GM21423 (cell line): ENCODE measurements around the gene SP1.
A peak's percentile ranks its signal among the peaks of the same experiment; 100 is the strongest.
"Not testable (repeated sequence)": the region's sequence is repeated elsewhere in the genome, so short reads cannot be mapped to it uniquely, and the experiment has no call there.

Experiments
- ATAC-seq: cut with Tn5 transposase; IDR thresholded peaks from one replicate; pipeline ENCODE4 v1.9.1; 2021; ENCODE audit warnings: mild to moderate bottlenecking, moderate library complexity; ENCODE audit not compliant: unreplicated experiment

Gene SP1

DNA sequence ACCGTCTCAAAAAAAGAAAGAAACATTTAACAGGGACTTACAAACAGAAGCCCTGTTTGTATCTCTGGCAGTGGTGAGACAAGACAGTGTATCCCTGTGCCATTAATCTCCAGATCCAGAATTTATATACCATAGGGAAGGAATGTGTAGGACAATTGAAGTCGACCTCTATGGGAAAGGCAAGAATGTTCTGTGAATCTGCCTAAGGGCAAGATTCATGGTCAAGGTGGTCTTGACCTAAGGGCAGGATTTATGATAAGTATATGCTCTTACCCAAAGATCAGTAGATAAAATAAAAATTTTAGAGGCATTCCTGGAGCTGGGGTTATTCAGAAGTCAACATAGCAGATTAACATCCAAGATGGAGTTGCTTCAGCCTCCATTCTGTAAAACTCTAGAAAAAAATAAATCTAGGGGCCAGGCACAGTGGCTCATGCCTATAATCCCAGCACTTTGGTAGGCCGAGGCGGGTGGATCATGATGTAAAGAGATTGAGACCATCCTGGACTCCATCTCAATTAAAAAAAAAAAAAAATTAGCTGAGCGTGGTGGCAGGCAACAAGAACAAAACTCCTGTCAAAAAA lies 21.0 kb upstream of the SP1 start:
- no peak for ATAC-seq

DNA sequence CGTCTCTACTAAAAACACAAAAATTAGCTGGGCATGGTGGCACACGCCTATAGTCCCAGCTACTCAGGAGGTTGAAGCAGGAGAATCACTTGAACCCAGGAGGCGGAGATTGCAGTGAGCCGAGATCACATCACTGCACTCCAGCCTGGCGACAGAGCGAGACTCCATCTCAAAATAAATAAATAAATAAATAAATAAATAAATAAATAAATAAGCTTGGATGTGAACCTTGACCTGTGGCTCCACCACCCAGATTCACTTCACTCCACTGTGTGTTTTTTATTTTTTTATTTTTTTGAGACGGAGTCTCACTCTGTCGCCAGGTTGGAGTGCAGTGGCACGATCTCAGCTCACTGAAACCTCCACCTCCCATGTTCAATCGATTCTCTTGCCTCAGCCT lies 18.3 kb upstream of the SP1 start:
- ATAC-seq = not testable (repeated sequence)

DNA sequence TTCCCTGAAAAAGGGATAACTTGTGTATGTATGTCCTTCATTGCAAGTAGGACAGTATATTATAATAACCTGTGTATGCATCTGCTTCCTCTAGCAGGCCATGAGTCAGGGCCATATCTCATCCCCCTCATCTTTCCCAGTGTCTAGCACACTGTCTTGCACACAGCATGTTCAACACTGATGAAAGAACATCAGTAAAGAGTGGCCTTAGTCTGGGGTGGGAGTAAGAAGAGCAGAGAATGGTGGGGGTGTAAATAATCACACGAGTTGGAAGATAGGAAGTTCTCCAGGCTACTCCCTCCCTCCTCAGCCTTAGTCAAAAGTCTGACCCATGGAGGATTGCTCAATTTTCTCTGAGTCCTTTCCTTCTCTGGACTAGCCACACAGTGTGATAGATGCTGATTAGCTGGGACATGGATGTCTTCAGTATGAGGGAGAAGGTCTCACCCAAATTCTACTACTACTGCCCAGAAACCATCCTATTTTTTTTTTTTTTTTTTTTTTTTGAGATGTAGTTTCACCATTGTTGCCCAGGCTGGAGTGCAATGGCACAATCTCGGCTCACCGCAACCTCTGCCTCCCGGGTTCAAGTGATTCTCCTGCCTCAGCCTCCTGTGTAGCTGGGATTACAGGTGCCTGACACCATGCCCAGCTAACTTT lies 14.6 kb upstream of the SP1 start:
- ATAC-seq = no peak

DNA sequence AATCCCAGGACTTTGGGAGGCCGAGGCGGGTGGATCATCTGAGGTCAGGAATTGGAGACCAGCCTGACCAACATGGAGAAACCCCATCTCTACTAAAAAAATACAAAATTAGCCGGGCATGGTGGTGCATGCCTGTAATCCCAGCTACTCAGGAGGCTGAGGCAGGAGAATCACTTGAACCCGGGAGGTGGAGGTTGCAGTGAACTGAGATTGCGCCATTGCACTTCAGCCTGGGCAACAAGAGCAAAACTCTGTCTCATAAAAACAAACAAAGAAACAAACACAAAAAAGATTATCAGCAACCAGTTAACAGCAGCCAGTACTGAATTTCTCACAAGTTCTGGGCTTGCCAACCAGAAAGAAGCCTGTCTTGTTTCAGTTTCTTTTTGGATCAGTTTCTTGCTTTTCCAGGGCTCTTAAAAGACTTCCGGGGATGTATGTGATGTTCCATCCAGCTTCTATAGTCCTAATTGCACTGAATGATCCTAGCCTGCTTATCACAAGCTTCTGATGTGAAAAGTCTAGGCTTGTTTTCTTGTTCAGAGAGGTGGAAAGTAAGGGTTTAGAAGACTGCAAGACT lies 6.3 kb upstream of the SP1 start:
- ATAC-seq = not testable (repeated sequence)

DNA sequence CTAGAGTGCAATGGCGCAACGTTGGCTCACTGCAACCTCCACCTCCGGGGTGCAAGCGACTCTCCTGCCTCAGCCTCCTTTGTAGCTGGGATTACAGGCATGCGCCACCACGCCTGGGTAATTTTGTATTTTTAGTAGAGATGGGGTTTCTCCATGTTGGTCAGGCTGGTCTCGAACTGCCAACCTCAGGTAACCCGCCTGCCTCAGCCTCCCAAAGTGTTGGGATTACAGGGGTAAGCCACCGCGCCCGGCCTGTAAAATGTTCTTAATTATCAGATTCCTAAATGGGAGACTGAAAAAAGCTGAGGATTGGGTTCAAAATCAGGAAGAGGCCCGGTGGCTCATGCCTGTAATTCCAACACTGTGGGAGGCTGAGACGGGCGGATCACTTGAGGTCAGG lies 5.7 kb upstream of the SP1 start:
- not testable (repeated sequence) for ATAC-seq

DNA sequence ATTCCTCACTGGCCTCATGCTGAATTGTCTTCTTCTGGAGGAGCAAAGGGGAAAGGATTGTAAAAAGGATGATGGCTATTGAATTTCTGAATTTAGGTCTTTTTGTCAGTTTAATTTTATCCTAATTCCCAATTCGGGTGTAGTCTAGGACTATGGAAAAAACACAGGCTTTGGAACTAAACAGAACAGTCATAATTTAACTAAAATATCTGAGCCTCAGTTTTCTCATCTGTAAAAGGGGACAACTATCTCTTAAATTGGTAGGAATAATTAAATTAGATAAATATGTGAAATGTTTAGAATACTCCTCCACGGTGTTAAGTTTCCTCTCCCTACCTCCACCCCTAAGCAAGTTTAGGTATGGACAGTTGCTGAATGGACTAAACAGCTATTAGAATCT lies 3.2 kb upstream of the SP1 start:
- no peak for ATAC-seq

DNA sequence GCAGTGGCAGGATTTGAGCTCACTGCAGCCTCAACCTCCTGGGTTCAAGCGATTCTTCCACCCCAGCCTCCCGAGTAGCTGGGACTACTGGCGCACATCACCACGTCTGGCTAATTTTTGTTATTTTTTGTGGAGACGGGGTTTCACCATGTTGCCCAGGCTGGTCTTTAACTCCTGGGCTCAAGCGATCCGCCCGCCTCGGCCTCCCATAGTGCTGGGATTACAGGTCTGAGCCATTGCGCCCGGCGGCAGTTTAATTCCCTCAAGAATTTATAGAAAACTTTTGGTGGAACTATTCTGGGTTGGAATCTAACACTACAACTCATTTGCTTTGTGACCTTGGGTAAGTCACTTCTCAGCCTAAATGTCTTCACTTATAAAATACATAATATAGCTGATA lies 1.8 kb upstream of the SP1 start:
- ATAC-seq = no peak

DNA sequence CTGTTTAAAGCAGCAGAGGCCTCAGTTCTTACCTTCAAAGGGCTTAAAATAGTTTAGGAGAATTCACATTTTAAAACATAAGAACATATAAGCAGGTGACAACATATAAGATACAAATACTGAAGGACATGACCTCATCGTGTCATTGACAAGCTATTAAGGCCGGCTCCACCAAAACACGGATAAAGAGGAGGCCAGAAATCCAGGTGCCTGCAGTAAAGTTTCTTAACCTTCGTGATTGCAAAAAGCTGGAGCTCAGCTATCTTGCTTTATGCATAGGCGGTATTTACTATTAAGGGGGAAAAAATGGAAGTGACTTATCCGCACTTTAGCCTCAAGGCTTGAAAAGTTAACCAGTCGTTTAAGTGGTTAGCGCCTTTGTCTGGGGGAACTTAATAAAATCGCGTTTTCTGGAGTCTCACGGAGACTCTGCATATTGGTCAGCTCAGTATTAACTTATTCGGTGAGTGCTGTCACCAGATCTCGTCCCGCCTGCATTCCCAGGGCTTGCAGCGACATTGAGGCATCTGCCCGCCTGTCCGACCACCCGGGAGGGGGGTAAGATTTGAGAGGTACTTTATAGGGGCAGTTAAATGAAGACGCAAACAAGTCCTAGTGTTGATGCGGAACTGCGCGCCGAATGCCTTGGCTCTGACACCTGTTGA lies 1.1 kb upstream of the SP1 start:
- ATAC-seq = no peak

DNA sequence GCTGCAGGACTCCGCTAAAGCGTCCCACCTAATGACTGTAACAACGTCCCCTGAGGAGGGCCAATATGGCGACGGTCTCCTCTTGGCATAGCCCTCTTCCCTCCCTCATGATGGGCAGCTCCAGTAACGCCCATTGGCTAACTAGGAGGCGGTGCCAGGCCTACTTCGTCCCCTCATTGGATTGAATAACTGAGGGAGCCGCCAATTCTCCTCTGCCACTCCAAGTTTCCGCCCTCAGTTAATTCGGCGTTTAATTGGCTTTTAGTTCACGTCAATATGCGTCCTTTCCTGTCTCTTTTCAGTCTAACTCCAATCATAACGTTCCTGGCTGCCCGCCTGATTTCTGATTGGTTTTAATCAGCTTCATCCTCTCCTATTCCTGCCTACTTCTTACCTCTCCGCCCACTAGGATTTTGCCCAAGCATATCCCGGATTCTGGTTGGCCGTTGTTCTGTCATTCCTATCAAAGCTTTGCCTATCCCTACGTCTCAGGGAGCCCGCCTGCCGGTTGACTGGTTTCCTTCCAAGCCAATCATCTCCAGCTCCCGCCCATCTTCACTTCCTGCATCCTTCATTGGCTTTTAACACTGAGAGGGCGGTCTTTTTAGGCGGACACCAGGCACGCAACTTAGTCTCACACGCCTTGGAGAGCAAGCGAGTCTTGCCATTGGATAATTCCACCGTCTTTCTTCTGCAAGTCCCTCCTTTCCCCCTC lies 430 bp upstream of the SP1 start:
- ATAC-seq = peak; percentile 66

DNA sequence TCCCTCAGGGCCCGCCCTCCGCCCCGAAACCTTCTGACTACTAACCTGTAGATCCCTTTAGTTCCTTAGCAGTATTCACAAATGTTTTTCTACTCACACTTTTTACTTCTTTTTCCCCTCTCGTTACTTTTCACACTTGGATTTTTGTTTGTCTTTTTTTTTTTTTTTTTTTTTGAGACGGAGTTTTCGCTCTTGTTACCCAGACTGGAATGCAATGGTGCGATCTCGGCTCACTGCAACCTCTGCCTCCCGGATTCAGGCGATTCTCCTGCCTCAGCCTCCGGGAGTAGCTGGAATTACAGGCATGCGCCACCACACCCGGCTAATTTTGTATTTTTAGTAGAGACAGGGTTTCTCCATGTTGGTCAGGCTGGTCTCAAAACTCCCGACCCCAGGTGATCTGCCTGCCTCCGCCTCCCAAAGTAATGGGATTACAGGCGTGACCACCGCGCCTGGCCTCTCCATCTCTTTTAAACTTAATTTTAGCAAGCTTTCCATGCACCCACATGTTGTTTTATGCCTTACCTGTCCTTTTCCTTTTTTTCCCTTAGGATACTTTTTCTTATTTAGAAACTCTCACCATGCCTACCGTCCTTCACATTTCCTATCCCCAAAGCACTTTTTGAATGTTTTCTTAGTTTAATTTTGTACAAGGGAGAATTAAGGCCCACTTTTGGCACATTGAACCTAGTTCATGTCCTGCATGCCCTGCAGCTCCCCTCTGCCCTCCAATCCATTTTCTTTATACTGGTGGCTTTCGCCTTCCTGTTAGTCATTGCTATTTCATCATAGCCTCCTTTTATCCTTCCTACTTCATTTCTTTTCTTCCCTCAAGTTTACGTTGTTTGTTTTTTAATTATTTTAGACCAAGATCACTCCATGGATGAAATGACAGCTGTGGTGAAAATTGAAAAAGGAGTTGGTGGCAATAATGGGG lies 1.1 kb downstream of the SP1 start:
- no peak for ATAC-seq

DNA sequence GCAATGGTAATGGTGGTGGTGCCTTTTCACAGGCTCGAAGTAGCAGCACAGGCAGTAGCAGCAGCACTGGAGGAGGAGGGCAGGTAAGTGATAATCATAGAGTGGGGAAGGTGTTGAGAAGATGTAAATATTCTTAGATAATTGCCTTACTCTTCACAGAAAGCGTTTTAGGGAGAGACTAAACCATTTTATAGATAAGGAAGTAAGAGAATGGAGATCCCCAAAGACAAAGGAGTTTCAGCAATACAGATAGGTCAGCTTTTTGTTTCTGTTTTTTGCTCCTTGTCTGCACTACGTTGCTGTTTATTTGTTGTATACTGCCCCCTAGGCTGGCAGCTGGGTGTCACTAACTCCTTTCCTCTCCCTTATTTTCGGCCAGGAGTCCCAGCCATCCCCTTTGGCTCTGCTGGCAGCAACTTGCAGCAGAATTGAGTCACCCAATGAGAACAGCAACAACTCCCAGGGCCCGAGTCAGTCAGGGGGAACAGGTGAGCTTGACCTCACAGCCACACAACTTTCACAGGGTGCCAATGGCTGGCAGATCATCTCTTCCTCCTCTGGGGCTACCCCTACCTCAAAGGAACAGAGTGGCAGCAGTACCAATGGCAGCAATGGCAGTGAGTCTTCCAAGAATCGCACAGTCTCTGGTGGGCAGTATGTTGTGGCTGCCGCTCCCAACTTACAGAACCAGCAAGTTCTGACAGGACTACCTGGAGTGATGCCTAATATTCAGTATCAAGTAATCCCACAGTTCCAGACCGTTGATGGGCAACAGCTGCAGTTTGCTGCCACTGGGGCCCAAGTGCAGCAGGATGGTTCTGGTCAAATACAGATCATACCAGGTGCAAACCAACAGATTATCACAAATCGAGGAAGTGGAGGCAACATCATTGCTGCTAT lies 2.0 kb downstream of the SP1 start:
- no peak for ATAC-seq

DNA sequence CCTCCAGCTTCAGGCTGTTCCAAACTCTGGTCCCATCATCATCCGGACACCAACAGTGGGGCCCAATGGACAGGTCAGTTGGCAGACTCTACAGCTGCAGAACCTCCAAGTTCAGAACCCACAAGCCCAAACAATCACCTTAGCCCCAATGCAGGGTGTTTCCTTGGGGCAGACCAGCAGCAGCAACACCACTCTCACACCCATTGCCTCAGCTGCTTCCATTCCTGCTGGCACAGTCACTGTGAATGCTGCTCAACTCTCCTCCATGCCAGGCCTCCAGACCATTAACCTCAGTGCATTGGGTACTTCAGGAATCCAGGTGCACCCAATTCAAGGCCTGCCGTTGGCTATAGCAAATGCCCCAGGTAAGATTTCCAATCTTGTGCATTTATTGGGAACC lies 3.3 kb downstream of the SP1 start:
- no peak for ATAC-seq

DNA sequence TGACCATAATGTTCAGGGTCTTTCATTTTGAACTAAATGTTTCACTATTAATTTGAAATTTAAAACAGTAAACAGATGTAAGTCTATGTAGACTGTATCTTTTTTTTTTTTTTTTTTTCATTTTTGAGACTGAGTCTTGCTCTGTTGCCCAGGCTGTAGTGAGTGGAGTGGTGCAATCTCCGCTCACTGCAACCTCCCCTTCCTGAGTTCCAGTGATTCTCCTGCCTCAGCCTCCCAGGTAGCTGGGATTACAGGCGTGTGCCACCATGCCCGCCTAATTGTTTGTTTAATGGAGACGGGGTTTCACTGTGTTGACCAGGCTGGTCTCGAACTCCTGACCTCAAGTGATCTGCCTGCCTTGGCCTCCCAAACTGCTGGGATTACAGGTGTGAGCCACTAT lies 6.4 kb downstream of the SP1 start:
- not testable (repeated sequence) for ATAC-seq

DNA sequence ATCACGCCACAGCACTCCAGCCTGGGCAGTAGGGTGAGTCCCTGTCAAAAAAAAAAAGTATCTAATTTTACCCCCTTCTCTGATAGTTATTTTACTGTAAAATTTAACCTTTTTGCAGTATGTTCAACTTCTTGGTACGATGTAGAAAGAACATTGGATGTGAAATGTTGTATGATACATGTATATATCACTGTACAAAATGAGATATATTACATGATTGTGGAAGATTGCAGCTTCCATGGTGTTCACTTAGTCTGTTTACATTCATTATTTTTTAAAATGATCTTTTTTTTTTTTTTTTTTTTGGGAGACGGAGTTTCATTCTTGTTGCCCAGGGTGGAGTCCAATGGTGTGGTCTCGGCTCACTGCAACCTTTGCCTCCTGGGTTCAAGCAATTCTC lies 9.0 kb downstream of the SP1 start:
- no peak for ATAC-seq

DNA sequence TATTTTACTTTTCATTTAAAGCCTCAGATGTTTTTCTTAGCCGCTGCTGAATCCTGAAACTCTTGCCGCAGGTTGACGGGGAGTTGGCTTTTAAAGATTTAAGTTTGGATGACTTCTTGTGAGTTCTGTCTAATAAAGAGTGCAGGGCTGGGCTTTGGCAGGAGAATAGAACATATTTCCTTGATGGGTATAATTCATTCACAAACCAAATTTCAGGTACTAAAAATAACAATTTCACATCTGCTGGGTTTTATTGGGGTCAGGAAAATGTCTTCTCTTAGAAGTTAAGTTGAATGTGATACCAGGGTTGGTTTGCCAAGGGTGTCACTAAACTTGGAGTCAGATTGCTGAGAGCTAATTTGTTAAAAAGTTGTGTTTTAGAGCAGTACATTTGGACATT lies 9.7 kb downstream of the SP1 start:
- ATAC-seq = no peak

DNA sequence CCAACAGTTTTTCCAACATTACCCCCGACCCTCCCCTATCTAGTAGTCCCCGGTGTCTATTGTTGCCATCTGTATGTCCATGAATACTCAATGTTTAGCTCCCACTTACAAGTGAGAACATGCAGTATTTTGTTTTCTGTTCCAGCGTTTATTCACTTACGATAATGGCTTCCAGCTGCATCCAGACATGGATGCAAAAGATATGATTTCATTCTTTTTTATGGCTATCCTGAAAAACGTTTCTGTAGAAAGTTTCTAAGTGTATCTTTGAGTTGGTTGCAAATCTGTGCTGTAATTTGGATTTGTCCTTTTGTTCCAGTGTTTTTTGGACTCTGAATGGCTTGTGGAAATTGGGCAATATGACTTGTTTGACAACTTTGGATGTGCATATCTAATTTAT lies 11.7 kb downstream of the SP1 start:
- ATAC-seq = no peak

DNA sequence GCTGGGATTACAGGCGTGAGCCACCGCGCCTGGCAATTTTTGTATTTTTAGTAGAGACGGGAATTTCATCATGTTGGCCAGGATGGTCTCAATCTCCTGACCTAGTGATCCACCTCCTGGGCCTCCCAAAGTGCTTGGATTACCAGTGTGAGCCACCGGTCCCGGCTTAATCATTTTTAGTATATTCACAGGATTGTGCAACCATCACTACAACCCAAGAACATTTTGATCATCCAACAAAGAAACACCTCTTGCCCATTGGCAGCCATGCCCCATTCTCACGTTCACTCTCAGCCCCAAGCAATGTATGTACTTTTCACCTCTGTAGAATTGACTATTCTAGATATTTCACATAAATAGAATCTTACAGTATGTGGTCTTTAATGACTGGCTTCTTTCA lies 19.9 kb downstream of the SP1 start:
- no peak for ATAC-seq

DNA sequence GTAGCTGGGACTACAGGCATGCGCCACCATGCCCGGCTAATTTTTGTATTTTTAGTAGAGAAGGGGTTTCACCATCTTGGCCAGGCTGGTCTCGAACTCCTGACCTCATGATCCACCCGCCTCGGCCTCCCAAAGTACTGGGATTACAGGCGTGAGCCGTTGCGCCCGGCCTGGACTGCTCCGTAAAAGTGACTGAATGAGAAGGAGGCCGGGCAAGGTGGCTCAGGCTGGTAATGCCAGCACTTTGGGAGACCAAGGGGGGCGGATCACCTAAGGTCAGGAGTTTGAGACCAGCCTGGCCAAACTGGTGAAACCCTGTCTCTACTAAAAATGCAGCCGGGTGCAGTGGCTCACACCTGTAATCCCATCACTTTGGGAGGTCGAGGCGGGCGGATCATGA lies 22.4 kb downstream of the SP1 start:
- not testable (repeated sequence) for ATAC-seq

DNA sequence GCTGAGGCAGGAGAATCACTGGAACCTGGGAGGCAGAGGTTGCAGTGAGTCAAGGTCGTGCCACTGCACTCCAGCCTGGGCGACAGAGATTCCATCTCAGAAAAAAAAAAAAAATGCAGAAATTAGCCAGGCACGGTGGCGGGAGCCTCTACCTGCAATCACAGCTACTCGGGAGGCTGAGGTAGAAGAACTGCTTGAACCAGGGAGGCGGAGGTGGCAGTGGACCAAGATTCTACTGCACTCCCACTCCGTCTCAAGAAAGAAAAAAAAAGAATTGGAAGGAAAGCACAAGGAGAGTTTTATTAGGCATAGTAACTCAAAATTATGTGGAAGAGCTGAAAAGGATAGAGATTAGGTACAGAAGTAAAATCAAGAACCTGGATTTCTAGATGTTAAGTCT lies 22.9 kb downstream of the SP1 start:
- ATAC-seq = no peak
